H1 (cell line): ENCODE data around the gene PPARD. TPM values are rescaled to one million over a fixed set of nuclear protein-coding genes. Genes with fewer than 3 reads are reported as not detected.
A peak's percentile ranks its signal among the peaks of the same experiment; 100 is the strongest.

Experiments
- CTCF ChIA-PET: fragments of 300-600 bp; sonication (Branson Sonifier 250); formaldehyde crosslinking; loops from one replicate; lab custom pipeline; 2021; ENCODE audit not compliant: partially characterized antibody; lab: Charles Lee
- POLR2A ChIA-PET: fragments of 300-600 bp; sonication (Branson Sonifier 250); formaldehyde crosslinking; loops from one replicate; lab custom pipeline; 2021; ENCODE audit warnings: inconsistent platforms; ENCODE audit not compliant: partially characterized antibody; lab: Charles Lee
- DNase-seq, 2 experiments: peaks; one replicate each; pipeline versions ENCODE4 v3.0.0 to v3.0.0-alpha.2; 2010 to 2022; ENCODE audit warnings: low spot score in 2 of 2, low read depth in 1 of 2, mixed read lengths in 1 of 2
- FAIRE-seq: peaks from 2 replicates; lab custom pipeline; 2011; peaks lifted over from hg19 to GRCh38; lab: Jason Lieb, UNC
- H2AFZ ChIP-seq: 2 replicates; pipeline ENCODE4 v1.8.1; 2012; ENCODE audit warnings: low read length, inconsistent platforms
- H2AK5ac ChIP-seq: 2 replicates; pipeline ENCODE4 v1.6.1; 2013; ENCODE audit warnings: low read depth, low read length
- H2BK120ac ChIP-seq: replicated peaks from 2 replicates; pipeline ENCODE3; 2013; ENCODE audit warnings: low read depth, low read length, inconsistent platforms
- H2BK12ac ChIP-seq: 2 replicates; pipeline ENCODE4 v1.6.1; 2013; ENCODE audit warnings: low read depth, low read length
- H2BK15ac ChIP-seq: 2 replicates; pipeline ENCODE4 v1.6.1; 2013; ENCODE audit warnings: low read length
- H2BK20ac ChIP-seq: 2 replicates; pipeline ENCODE4 v1.6.1; 2013; ENCODE audit warnings: low read length
- H2BK5ac ChIP-seq: 2 replicates; pipeline ENCODE4 v1.6.1; 2013; ENCODE audit warnings: low read depth, low read length
- H3K14ac ChIP-seq: 2 replicates; pipeline ENCODE4 v1.6.1; 2013; ENCODE audit warnings: inconsistent platforms; ENCODE audit not compliant: insufficient read length
- H3K18ac ChIP-seq: 2 replicates; pipeline ENCODE4 v1.6.1; 2013; ENCODE audit warnings: low read length; ENCODE audit errors: extremely low read depth
- H3K23ac ChIP-seq: 2 replicates; pipeline ENCODE4 v1.6.1; 2013; ENCODE audit warnings: inconsistent platforms; ENCODE audit not compliant: insufficient read length
- H3K23me2 ChIP-seq: 2 replicates; pipeline ENCODE4 v1.6.1; 2013; ENCODE audit warnings: low read depth, low read length
- H3K27ac ChIP-seq: 2 replicates; pipeline ENCODE4 v1.6.1; 2011; ENCODE audit warnings: low read depth, low read length, inconsistent platforms
- H3K27me3 ChIP-seq, 4 experiments: replicated peaks in 1 of 4; 1 replicate in 1 of 4; 2 replicates in 3 of 4; pipeline versions ENCODE4 v1.6.1 to v1.8.1; 2011 to 2013; ENCODE audit warnings: low read length in 3 of 4, mild to moderate bottlenecking in 3 of 4, inconsistent platforms in 2 of 4, mixed read lengths in 2 of 4, moderate library complexity in 1 of 4; ENCODE audit not compliant: control insufficient read depth in 3 of 4, insufficient read depth in 3 of 4; ENCODE audit errors: extremely low read depth in 1 of 4
- H3K36me3 ChIP-seq, 4 experiments: 2 replicates each; pipeline versions ENCODE4 v1.6.1 to v1.8.1; 2011 to 2013; ENCODE audit warnings: mild to moderate bottlenecking in 4 of 4, low read length in 3 of 4, moderate library complexity in 2 of 4, control low read depth in 1 of 4, inconsistent platforms in 1 of 4; ENCODE audit not compliant: insufficient read depth in 4 of 4, control insufficient read depth in 2 of 4
- H3K4ac ChIP-seq: replicated peaks from 2 replicates; pipeline ENCODE3; 2013; ENCODE audit warnings: low read length, low read depth, mixed read lengths, inconsistent platforms; ENCODE audit not compliant: insufficient read length
- H3K4me1 ChIP-seq, 4 experiments: replicated peaks in 1 of 4; 1 replicate in 1 of 4; 2 replicates in 3 of 4; pipeline versions ENCODE4 v1.6.1 to v1.8.1; 2011 to 2013; ENCODE audit warnings: low read length in 3 of 4, inconsistent platforms in 2 of 4, mixed read lengths in 1 of 4; ENCODE audit not compliant: insufficient read depth in 4 of 4, control insufficient read depth in 3 of 4
- H3K4me2 ChIP-seq, 2 experiments: 2 replicates each; pipeline versions ENCODE4 v1.6.1 to v1.8.1; 2011 to 2013; ENCODE audit warnings: low read depth in 2 of 2, low read length in 2 of 2, control low read depth in 1 of 2, inconsistent platforms in 1 of 2, mild to moderate bottlenecking in 1 of 2; ENCODE audit not compliant: insufficient read depth in 1 of 2
- H3K4me3 ChIP-seq, 4 experiments: fragments of 200-600, 300-600 bp in 1 of 4; sonication (generic), shearing (Covaris generic), sonication (Bioruptor Twin) in 1 of 4; 2 replicates each; pipeline versions ENCODE4 v1.5.1 to v1.8.1; 2011 to 2016; ENCODE audit warnings: low read length in 4 of 4, low read depth in 3 of 4, control low read depth in 2 of 4, inconsistent platforms in 2 of 4, mild to moderate bottlenecking in 2 of 4, mixed read lengths in 1 of 4, moderate library complexity in 1 of 4; ENCODE audit not compliant: insufficient read depth in 2 of 4; ENCODE audit errors: extremely low read depth in 1 of 4
- H3K56ac ChIP-seq: replicated peaks from 2 replicates; pipeline ENCODE3; 2013; ENCODE audit warnings: low read depth, mild to moderate bottlenecking, mixed read lengths, low read length, inconsistent platforms; ENCODE audit not compliant: insufficient read length
- H3K79me1 ChIP-seq: 2 replicates; pipeline ENCODE4 v1.6.1; 2013; ENCODE audit warnings: low read depth, low read length, control low read depth
- H3K79me2 ChIP-seq, 2 experiments: 2 replicates each; pipeline versions ENCODE4 v1.6.1 to v1.8.1; 2012 to 2013; ENCODE audit warnings: low read length in 2 of 2, mild to moderate bottlenecking in 2 of 2, inconsistent platforms in 1 of 2; ENCODE audit not compliant: insufficient read depth in 2 of 2, control insufficient read depth in 1 of 2
- H3K9ac ChIP-seq, 4 experiments: replicated peaks in 1 of 4; 1 replicate in 1 of 4; 2 replicates in 3 of 4; pipeline versions ENCODE4 v1.6.1 to v1.8.1; 2011 to 2013; ENCODE audit warnings: low read depth in 3 of 4, low read length in 3 of 4, control low read depth in 2 of 4, mild to moderate bottlenecking in 2 of 4, moderate library complexity in 2 of 4, inconsistent platforms in 1 of 4; ENCODE audit errors: extremely low read depth in 1 of 4
- H3K9me3 ChIP-seq, 2 experiments: 2 replicates each; pipeline versions ENCODE4 v1.6.1 to v1.8.1; 2012 to 2013; ENCODE audit warnings: mild to moderate bottlenecking in 2 of 2, moderate library complexity in 2 of 2, control low read depth in 1 of 2, inconsistent platforms in 1 of 2, low read depth in 1 of 2, low read length in 1 of 2, mixed read lengths in 1 of 2; ENCODE audit not compliant: insufficient read depth in 2 of 2
- H4K20me1 ChIP-seq, 2 experiments: replicated peaks in 1 of 2; 2 replicates each; pipeline versions ENCODE3 to v1.8.1; 2011 to 2013; ENCODE audit warnings: inconsistent platforms in 2 of 2, low read length in 2 of 2, mild to moderate bottlenecking in 1 of 2; ENCODE audit not compliant: insufficient read depth in 2 of 2, control insufficient read depth in 1 of 2
- H4K5ac ChIP-seq: 2 replicates; pipeline ENCODE4 v1.6.1; 2013; ENCODE audit warnings: low read length, low read depth, mixed read lengths, inconsistent platforms; ENCODE audit not compliant: insufficient read length
- H4K8ac ChIP-seq: 2 replicates; pipeline ENCODE4 v1.8.0; 2013; ENCODE audit warnings: mild to moderate bottlenecking, moderate library complexity, low read length, inconsistent platforms; ENCODE audit not compliant: insufficient read depth; ENCODE audit errors: extremely low read depth
- H4K91ac ChIP-seq: replicated peaks from 2 replicates; pipeline ENCODE3; 2013; ENCODE audit warnings: low read length, mixed read lengths, inconsistent platforms; ENCODE audit not compliant: insufficient read length
- ATF3 ChIP-seq: IDR thresholded peaks from 2 replicates; pipeline ENCODE4 v1.6.1; 2011; ENCODE audit warnings: low read depth, mild to moderate bottlenecking, low read length; ENCODE audit not compliant: insufficient read depth
- CREB1 ChIP-seq: IDR thresholded peaks from 2 replicates; pipeline ENCODE4 v1.6.1; 2012; ENCODE audit warnings: inconsistent platforms
- CTBP2 ChIP-seq: IDR thresholded peaks from 2 replicates; pipeline ENCODE4 v1.7.0; 2011; ENCODE audit warnings: borderline replicate concordance, mild to moderate bottlenecking, moderate library complexity, mixed read lengths, low read length; ENCODE audit not compliant: insufficient read depth, insufficient read length
- JUND ChIP-seq: IDR thresholded peaks from 2 replicates; pipeline ENCODE4 v1.6.1; 2011; ENCODE audit warnings: mild to moderate bottlenecking, improper control_type of control experiment, low read length
- KDM4A ChIP-seq: IDR thresholded peaks from one replicate; pipeline ENCODE4 v1.7.1; 2012; ENCODE audit warnings: low read depth, mild to moderate bottlenecking, moderate library complexity, low read length, inconsistent platforms; ENCODE audit not compliant: severe bottlenecking
- POLR2A ChIP-seq, 2 experiments: IDR thresholded peaks; 1 replicate in 1 of 2; 2 replicates in 1 of 2; pipeline ENCODE4 v1.6.1; 2011; ENCODE audit warnings: low read depth in 2 of 2, low read length in 2 of 2, mild to moderate bottlenecking in 2 of 2; ENCODE audit errors: control extremely low read depth in 1 of 2
- POLR2AphosphoS5 ChIP-seq: IDR thresholded peaks from 2 replicates; pipeline ENCODE4 v1.6.1; 2011; ENCODE audit warnings: low read depth, low read length
- SIX5 ChIP-seq: IDR thresholded peaks from 2 replicates; pipeline ENCODE4 v1.6.1; 2011; ENCODE audit warnings: mild to moderate bottlenecking, low read depth, low read length
- SP2 ChIP-seq: IDR thresholded peaks from 2 replicates; pipeline ENCODE4 v1.6.1; 2012; ENCODE audit warnings: mild to moderate bottlenecking, low read length, inconsistent platforms
- TAF7 ChIP-seq: optimal IDR thresholded peaks from 2 replicates; pipeline ENCODE3; 2011; ENCODE audit warnings: low read depth, mild to moderate bottlenecking, inconsistent platforms, low read length, moderate library complexity, borderline replicate concordance
- WGBS, 2 experiments: shearing (Covaris generic) in 1 of 2; methylation state at CpG; one replicate each; pipeline versions ENCODE4 v1.1.6 to v1.1.7; 2013 to 2015; ENCODE audit warnings: low lambda C conversion rate in 2 of 2, mixed read lengths in 2 of 2, inconsistent platforms in 1 of 2, low coverage in 1 of 2, missing lambda C conversion rate in 1 of 2; ENCODE audit not compliant: insufficient replicate concordance in 2 of 2, insufficient coverage in 1 of 2, insufficient read length in 1 of 2; ENCODE audit errors: extremely low coverage in 1 of 2, missing lambda C conversion rate in 1 of 2; 5-methylcytosine and 5-hydroxymethylcytosine counted together
- polyA plus RNA-seq, 7 experiments: library from polyadenylated mRNA; depleted of rRNA in 3 of 7; stranded (reverse) in 5 of 7; unstranded in 2 of 7; fragments of >200 nt in 5 of 7; fragments of 200-250 nt in 2 of 7; gene quantifications; 1 replicate in 5 of 7; 2 replicates in 1 of 7; 4 replicates in 1 of 7; pipeline versions ENCODE4 v1.2.1 to v1.2.3, GENCODE V29; 2011 to 2013; ENCODE audit warnings: missing spikeins in 2 of 7, mixed read lengths in 2 of 7
- total RNA-seq: library from RNA; stranded (reverse); fragmentation: NEBNext Ultra II Directional; extraction: Animal tissue kit (Norgen Biotek cat#: 25700); gene quantifications from 2 replicates; pipeline ENCODE4 v1.2.1, GENCODE V29; 2021

Gene PPARD
- total and polyA plus RNA-seq, 2 of the 8 experiments (the other 6 are each of a cell fraction or from before 2014, with no cell fraction given), result 14.6 to 14.9 TPM

DNA sequence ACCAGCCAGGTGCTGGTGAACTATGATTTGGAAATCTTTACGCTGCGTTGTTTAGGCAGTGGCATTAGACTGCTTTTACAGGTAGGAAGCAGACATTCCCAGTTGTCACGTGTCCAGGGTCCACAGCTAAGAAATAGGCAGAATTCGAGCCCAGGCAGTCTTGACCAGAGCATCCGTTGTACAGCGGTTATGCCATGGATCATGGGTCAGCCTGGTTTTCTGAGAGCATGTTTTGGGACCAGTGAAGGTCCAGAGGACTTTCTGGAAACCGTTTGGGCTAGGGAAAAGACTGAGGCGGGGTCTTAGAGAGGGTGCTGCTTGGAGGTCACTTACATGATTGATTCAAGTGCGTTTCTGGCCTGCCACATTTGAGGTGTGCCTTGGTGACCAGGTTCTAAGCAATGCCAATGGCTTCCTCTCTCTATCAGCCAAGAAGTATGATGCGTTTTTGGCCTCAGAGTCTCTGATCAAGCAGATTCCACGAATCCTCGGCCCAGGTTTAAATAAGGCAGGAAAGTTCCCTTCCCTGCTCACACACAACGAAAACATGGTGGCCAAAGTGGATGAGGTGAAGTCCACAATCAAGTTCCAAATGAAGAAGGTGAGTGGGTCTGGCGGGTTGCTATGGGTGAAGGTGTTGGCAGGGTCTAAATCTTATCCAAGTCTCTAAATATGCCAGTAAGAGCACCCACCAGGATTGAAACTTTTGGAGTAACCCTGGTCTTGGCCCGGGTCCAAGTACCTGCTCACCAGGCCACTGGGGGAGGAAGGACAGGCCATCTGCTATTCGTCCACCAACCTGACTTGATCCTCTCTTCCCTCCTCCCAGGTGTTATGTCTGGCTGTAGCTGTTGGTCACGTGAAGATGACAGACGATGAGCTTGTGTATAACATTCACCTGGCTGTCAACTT lies 127.6 kb downstream of the PPARD start:
- H3K9ac ChIP-seq, result peak overlapping the region in 3 of 4 experiments; percentile 90 to 98 (median 98); a peak in 6 of 7 replicates
- WGBS, 2 experiments, result 41% methylated on average over 18 of the region's 18 CpGs; no CpG with 5 or more reads in 1 of the 2 experiments
- CTCF ChIA-PET, result interaction anchor here (0.7 to 5.5 kb wide), 3 partner anchors 11 to 173 kb away, joined by 3 to 30 read pairs (median 16); partner anchors contain the start of gene DEF6
- H3K9me3 ChIP-seq, result no peaks in the 10 kb centered on the region; a peak in 1 of 4 replicates
- H2BK20ac ChIP-seq, result no peak overlapping the region
- H3K56ac ChIP-seq, result no peak overlapping the region
- H3K23me2 ChIP-seq, result peaks cover 13% of the 10 kb centered on the region
- H3K36me3 ChIP-seq, result peaks cover 24 to 56% (median 31%) of the 10 kb centered on the region in 4 experiments
- H3K4ac ChIP-seq, result peak overlapping the region; percentile 2
- peak overlapping the region; percentile 71 for H2BK5ac ChIP-seq
- H4K8ac ChIP-seq, result no peak overlapping the region
- H3K27me3 ChIP-seq, result no peaks in the 10 kb centered on the region; a peak in 1 of 7 replicates
- peaks cover 0 to 8% (median 5%) of the 10 kb centered on the region in 4 experiments; a peak in 6 of 7 replicates for H3K4me1 ChIP-seq
- no peak overlapping the region for H3K23ac ChIP-seq
- FAIRE-seq (no peak), DNase-seq (no peak)
- H3K79me2 ChIP-seq, result peaks cover 14 to 30% of the 10 kb centered on the region in 2 experiments
- peaks cover 4% of the 10 kb centered on the region; the same call in 1 of the 2 replicates for H3K79me1 ChIP-seq
- H2BK12ac ChIP-seq, result no peak overlapping the region
- H2AK5ac ChIP-seq, result no peak overlapping the region
- peak overlapping the region; percentile 98 to 99 for H3K4me2 ChIP-seq
- peak overlapping the region; percentile 22; the same call in 1 of the 2 replicates for H3K27ac ChIP-seq
- POLR2A ChIA-PET, result interaction anchor here (0.6 to 30.9 kb wide), 13 partner anchors 16 to 264 kb away, joined by 3 to 1319 read pairs (median 4); partner anchors contain the start of genes DEF6, FANCE, PPARD and TEAD3
- H2BK120ac ChIP-seq, result no peak overlapping the region
- H4K20me1 ChIP-seq, result peaks cover 32 to 33% of the 10 kb centered on the region in 2 experiments
- no peak overlapping the region for H4K91ac ChIP-seq
- peak overlapping the region; percentile 86 to 99 (median 92) for H3K4me3 ChIP-seq
- H2BK15ac ChIP-seq, result no peak overlapping the region
- no peak overlapping the region for H4K5ac ChIP-seq
- H3K14ac ChIP-seq, result no peak overlapping the region
- H2AFZ ChIP-seq, result no peak overlapping the region
- no peak overlapping the region; the same call in 1 of the 2 replicates for H3K18ac ChIP-seq
- TF ChIP-seq KDM4A (peak; percentile 19), POLR2A (IDR thresholded peaks at IDR 0.05; ENCODE audit: control extremely low read depth in 1 of 2, low read depth in 2 of 2, low read length in 2 of 2) (peak in 1 of 2 experiments; percentile 34; a peak in 2 of 3 replicates), JUND (no peak), POLR2AphosphoS5 (peak; percentile 62), CTBP2 (no peak), ATF3 (no peak), TAF7 (no peak), CREB1 (no peak), SP2 (no peak), SIX5 (no peak)
